Keratinocyte (primary cell): ENCODE data around the gene PLEKHD1. TPM values are rescaled to one million over a fixed set of nuclear protein-coding genes. Genes with fewer than 3 reads are reported as not detected.

Experiments used
- DNase-seq: peaks from one replicate; pipeline ENCODE4 v3.0.0-alpha.2; 2011; ENCODE audit warnings: low read depth, missing footprints, low spot score
- FAIRE-seq: peaks from 2 replicates; lab custom pipeline; 2011; peaks lifted over from hg19 to GRCh38; lab: Jason Lieb, UNC
- H2AFZ ChIP-seq: 2 replicates; pipeline ENCODE4 v1.6.0; 2012; ENCODE audit warnings: low read length, control low read depth, inconsistent platforms; ENCODE audit not compliant: control insufficient read depth
- H3K27ac ChIP-seq: 2 replicates; pipeline ENCODE4 v1.5.1; 2011; ENCODE audit warnings: low read length; ENCODE audit not compliant: control insufficient read depth, insufficient read depth
- H3K27me3 ChIP-seq: 3 replicates; pipeline ENCODE4 v1.6.0; 2011; ENCODE audit warnings: low read length; ENCODE audit not compliant: control insufficient read depth, insufficient read depth; ENCODE audit errors: extremely low read depth
- H3K36me3 ChIP-seq, 2 experiments: 2 replicates in 1 of 2; 3 replicates in 1 of 2; pipeline ENCODE4 v1.5.1; 2011; ENCODE audit warnings: low read length in 2 of 2, mild to moderate bottlenecking in 1 of 2; ENCODE audit not compliant: control insufficient read depth in 2 of 2, insufficient read depth in 2 of 2; ENCODE audit errors: extremely low read depth in 1 of 2
- H3K4me1 ChIP-seq: 3 replicates; pipeline ENCODE4 v1.5.1; 2011; ENCODE audit warnings: low read length; ENCODE audit not compliant: control insufficient read depth, insufficient read depth; ENCODE audit errors: extremely low read depth
- H3K4me2 ChIP-seq: 3 replicates; pipeline ENCODE4 v1.6.0; 2011; ENCODE audit warnings: low read depth, low read length; ENCODE audit not compliant: control insufficient read depth, insufficient read depth; ENCODE audit errors: extremely low read depth
- H3K4me3 ChIP-seq, 3 experiments: fragments of 200-600 bp in 1 of 3; sonication (generic) in 1 of 3; 2 replicates in 2 of 3; 3 replicates in 1 of 3; pipeline ENCODE4 v1.5.1; 2011 to 2016; ENCODE audit warnings: low read length in 3 of 3, mild to moderate bottlenecking in 3 of 3, control low read depth in 2 of 3, inconsistent platforms in 1 of 3, low read depth in 1 of 3, mixed read lengths in 1 of 3, mixed run types in 1 of 3, moderate library complexity in 1 of 3; ENCODE audit not compliant: control insufficient read depth in 2 of 3, insufficient read depth in 2 of 3; ENCODE audit errors: extremely low read depth in 1 of 3
- H3K79me2 ChIP-seq: 2 replicates; pipeline ENCODE4 v1.6.0; 2012; ENCODE audit warnings: low read length; ENCODE audit not compliant: control insufficient read depth, insufficient read depth
- H3K9ac ChIP-seq: 3 replicates; pipeline ENCODE4 v1.6.0; 2011; ENCODE audit warnings: low read length; ENCODE audit not compliant: control insufficient read depth, insufficient read depth; ENCODE audit errors: extremely low read depth
- H3K9me1 ChIP-seq: 3 replicates; pipeline ENCODE4 v1.6.0; 2011; ENCODE audit warnings: low read length; ENCODE audit not compliant: control insufficient read depth, insufficient read depth; ENCODE audit errors: extremely low read depth
- H3K9me3 ChIP-seq: 2 replicates; pipeline ENCODE4 v1.5.1; 2012; ENCODE audit warnings: low read depth, low read length; ENCODE audit not compliant: control insufficient read depth
- H4K20me1 ChIP-seq: 3 replicates; pipeline ENCODE4 v1.6.0; 2011; ENCODE audit warnings: low read length; ENCODE audit not compliant: control insufficient read depth, insufficient read depth; ENCODE audit errors: extremely low read depth
- CTCF ChIP-seq, 3 experiments: IDR thresholded peaks in 1 of 3; conservative IDR thresholded peaks in 1 of 3; optimal IDR thresholded peaks in 1 of 3; 2 replicates in 2 of 3; 3 replicates in 1 of 3; pipeline versions ENCODE3 to v1.5.1; 2011; ENCODE audit warnings: low read length in 3 of 3, mild to moderate bottlenecking in 3 of 3, moderate library complexity in 2 of 3, control low read depth in 1 of 3, inconsistent platforms in 1 of 3; ENCODE audit not compliant: insufficient read depth in 2 of 3; ENCODE audit errors: extremely low read depth in 1 of 3
- EZH2 ChIP-seq: IDR thresholded peaks from one replicate; pipeline ENCODE4 v1.6.1; 2012; ENCODE audit warnings: inconsistent platforms, mild to moderate bottlenecking, low read length, moderate library complexity
- dilution Hi-C: fragments of 300-500 bp; cut with MboI; formaldehyde crosslinking; loops from one replicate; pipeline ENCODE4 v1.7.0; 2020; ENCODE audit warnings: low sequenced_read_pairs; ENCODE audit not compliant: extremely low pct_ligation_motif_present
- polyA plus RNA-seq, 5 experiments: library from polyadenylated mRNA; depleted of rRNA in 3 of 5; stranded (reverse) in 3 of 5; stranded (forward) in 1 of 5; unstranded in 1 of 5; fragments of >200 nt; gene quantifications; 1 replicate in 1 of 5; 2 replicates in 3 of 5; 3 replicates in 1 of 5; pipeline versions ENCODE4 v1.2.1 to v1.2.3, GENCODE V29; 2011 to 2012; ENCODE audit warnings: missing spikeins in 2 of 5, low read depth in 1 of 5, low replicate concordance in 1 of 5

PLEKHD1 gene
- polyA plus RNA-seq, 1 donor (not counting 4 experiments of a cell fraction or from before 2014, with no cell fraction given) = 0.01 TPM

- no peak overlapping the region for H3K27ac ChIP-seq
- H3K36me3 ChIP-seq = no peaks in the 10 kb centered on the region
- no peak overlapping the region for H2AFZ ChIP-seq
- FAIRE-seq (no peak), DNase-seq (no peak)
- H3K9me1 ChIP-seq = no peaks in the 10 kb centered on the region
- TF ChIP-seq EZH2 (no peak), CTCF (optimal IDR thresholded peaks at IDR 0.05 in 1 of 3, IDR thresholded peaks at IDR 0.05 in 1 of 3, conservative IDR thresholded peaks at IDR 0.05 in 1 of 3; ENCODE audit: extremely low read depth in 1 of 3, insufficient read depth in 2 of 3, low read length in 3 of 3) (no peak)
- H3K9ac ChIP-seq = no peak overlapping the region
- no peaks in the 10 kb centered on the region for H3K9me3 ChIP-seq
- no peaks in the 10 kb centered on the region for H4K20me1 ChIP-seq
- H3K79me2 ChIP-seq = no peaks in the 10 kb centered on the region
- dilution Hi-C loops = no loop called here
- no peak overlapping the region for H3K4me2 ChIP-seq
- H3K27me3 ChIP-seq = peaks cover 19% of the 10 kb centered on the region
- H3K4me3 ChIP-seq = no peak overlapping the region
- H3K4me1 ChIP-seq = peaks cover 2% of the 10 kb centered on the region
Observed at GRCh38 chr14:69504775-69505174, 20.2 kb downstream of the PLEKHD1 start.

GRCh38 chr14:69505338-69506240 is 21.1 kb downstream of the PLEKHD1 start:
- DNase-seq = no peak
- dilution Hi-C loops = no loop called here
- TF ChIP-seq CTCF (optimal IDR thresholded peaks at IDR 0.05 in 1 of 3, IDR thresholded peaks at IDR 0.05 in 1 of 3, conservative IDR thresholded peaks at IDR 0.05 in 1 of 3; ENCODE audit: extremely low read depth in 1 of 3, insufficient read depth in 2 of 3, low read length in 3 of 3) (no peak), EZH2 (no peak)

More at GRCh38 chr14:69505338-69506240, 21.1 kb downstream of the PLEKHD1 start:
- H3K4me2 ChIP-seq = no peak overlapping the region
- no peak for FAIRE-seq
- H3K27me3 ChIP-seq = peaks cover 16% of the 10 kb centered on the region
- H3K9me1 ChIP-seq = no peaks in the 10 kb centered on the region
- H3K79me2 ChIP-seq = no peaks in the 10 kb centered on the region
- H3K4me1 ChIP-seq = peaks cover 2% of the 10 kb centered on the region
- H3K9ac ChIP-seq = no peak overlapping the region
- H3K27ac ChIP-seq = no peak overlapping the region
- H3K36me3 ChIP-seq = no peaks in the 10 kb centered on the region
- H3K9me3 ChIP-seq = no peaks in the 10 kb centered on the region
- no peak overlapping the region for H2AFZ ChIP-seq
- no peaks in the 10 kb centered on the region for H4K20me1 ChIP-seq
- no peak overlapping the region for H3K4me3 ChIP-seq
